Activated naive CD8-positive, alpha-beta T cell treated with anti-CD3 and anti-CD28 coated beads for 36 hours (primary cell): Measurements from ENCODE around the gene ARAP1. TPM values are rescaled to one million over a fixed set of nuclear protein-coding genes. Genes with fewer than 3 reads are reported as not detected.
"Not testable (repeated sequence)": the region's sequence is repeated elsewhere in the genome, so short reads cannot be mapped to it uniquely, and the experiment has no call there.

ENCODE experiments used
- DNase-seq: peaks from one replicate; pipeline ENCODE4 v3.0.0; 2021
- H3K27ac Mint-ChIP-seq: one replicate; pipeline ENCODE4 v1.8.0; 2022; ENCODE audit warnings: mild to moderate bottlenecking, moderate library complexity, mixed read lengths
- H3K27me3 Mint-ChIP-seq: one replicate; pipeline ENCODE4 v1.8.0; 2022; ENCODE audit warnings: mild to moderate bottlenecking, mixed read lengths
- H3K36me3 Mint-ChIP-seq: one replicate; pipeline ENCODE4 v1.8.0; 2021; ENCODE audit warnings: mild to moderate bottlenecking, mixed read lengths
- H3K4me1 Mint-ChIP-seq: one replicate; pipeline ENCODE4 v1.8.0; 2021; ENCODE audit warnings: mixed read lengths
- H3K4me3 Mint-ChIP-seq: one replicate; pipeline ENCODE4 v1.8.0; 2022; ENCODE audit warnings: mild to moderate bottlenecking, moderate library complexity, mixed read lengths
- H3K9me3 Mint-ChIP-seq: one replicate; pipeline ENCODE4 v1.8.0; 2022; ENCODE audit warnings: mixed read lengths
- total RNA-seq, 2 experiments: library from RNA; stranded (reverse); gene quantifications; one replicate each; pipeline ENCODE4 v1.2.3, GENCODE V29; 2021

ARAP1 gene
- total RNA-seq: 10 to 100 TPM; 49.3 to 52.3 TPM

DNA sequence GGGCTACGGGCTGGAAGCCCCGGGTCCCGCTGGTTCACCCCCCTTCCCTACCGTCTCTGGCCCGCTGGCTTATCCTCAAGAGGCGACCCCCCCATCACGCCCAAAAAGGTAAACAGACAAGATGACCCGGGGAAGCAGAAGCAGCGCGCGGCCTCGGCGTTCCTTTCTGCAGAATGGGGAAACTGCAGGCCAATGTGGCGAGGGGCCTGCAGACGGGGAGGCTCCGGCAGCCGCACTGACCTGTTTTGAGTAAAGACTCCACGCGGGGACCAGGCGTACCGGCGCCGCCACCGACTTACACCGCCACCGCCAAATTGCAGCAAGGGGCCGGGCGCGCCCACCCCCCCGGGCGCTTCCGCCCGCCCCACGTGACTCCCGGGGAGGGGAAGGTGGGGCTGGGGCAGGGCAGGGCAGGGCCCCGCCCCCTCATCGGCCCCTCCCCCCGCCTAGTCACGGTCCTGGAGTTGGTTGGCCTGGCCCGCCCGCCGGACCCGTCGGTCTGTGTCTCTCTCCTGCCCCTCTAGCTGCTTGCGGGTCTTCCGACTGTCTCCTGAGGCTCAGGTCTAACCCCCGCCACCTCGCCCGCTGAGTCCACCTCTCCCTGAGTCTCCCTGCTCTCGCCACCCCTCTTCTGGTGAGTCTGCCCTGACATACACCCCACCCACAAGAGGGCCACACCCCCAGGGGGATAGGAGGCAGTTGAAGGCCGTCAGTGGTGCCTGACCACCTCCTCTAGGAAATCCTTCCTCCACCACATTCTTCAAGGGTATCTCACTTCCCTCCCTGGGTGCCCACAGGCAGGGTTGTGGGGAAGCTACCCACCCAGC lies at the start of gene ARAP1:
TSS of gene ARAP1 (minus strand) at position 321 of the 827 bp plus-strand sequence. CDS start 25,280 bp downstream, outside the sequence.
- H3K4me3 Mint-ChIP-seq: peak within 1 kb of the TSS; percentile 92
- peak within 1 kb of the TSS; percentile 88 for H3K27ac Mint-ChIP-seq
- no peaks in the 10 kb centered on the region for H3K27me3 Mint-ChIP-seq
- peaks cover 4% of the 10 kb centered on the region for H3K36me3 Mint-ChIP-seq
- peaks cover 38% of the 10 kb centered on the region for H3K4me1 Mint-ChIP-seq
- DNase-seq: peak; percentile 71
- H3K9me3 Mint-ChIP-seq: no peaks in the 10 kb centered on the region

DNA sequence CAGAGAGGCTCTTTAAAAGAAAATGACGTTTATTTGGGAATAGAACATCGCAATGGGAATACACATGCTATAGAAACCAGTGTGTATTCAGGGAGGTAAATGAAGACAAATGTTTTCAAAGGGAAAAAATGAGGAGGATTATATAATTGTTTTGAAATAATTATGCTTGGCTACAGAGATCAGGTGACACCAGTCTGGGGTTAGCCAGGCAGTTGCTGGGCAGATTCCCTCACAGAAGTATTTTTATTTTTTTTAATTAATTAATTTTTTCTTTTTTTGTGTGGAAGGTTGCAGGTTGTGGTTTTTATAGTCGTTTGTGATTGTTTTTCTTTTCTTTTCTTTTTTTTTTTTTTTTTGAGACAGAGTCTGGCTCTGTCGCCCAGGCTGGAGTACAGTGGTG lies 47.2 kb upstream of the ARAP1 start:
- H3K9me3 Mint-ChIP-seq: no peaks in the 10 kb centered on the region
- peaks cover 5% of the 10 kb centered on the region for H3K4me1 Mint-ChIP-seq
- no peaks in the 10 kb centered on the region for H3K27me3 Mint-ChIP-seq
- no peak overlapping the region for H3K27ac Mint-ChIP-seq
- no peaks in the 10 kb centered on the region for H3K36me3 Mint-ChIP-seq
- no peak for DNase-seq
- no peak overlapping the region for H3K4me3 Mint-ChIP-seq

DNA sequence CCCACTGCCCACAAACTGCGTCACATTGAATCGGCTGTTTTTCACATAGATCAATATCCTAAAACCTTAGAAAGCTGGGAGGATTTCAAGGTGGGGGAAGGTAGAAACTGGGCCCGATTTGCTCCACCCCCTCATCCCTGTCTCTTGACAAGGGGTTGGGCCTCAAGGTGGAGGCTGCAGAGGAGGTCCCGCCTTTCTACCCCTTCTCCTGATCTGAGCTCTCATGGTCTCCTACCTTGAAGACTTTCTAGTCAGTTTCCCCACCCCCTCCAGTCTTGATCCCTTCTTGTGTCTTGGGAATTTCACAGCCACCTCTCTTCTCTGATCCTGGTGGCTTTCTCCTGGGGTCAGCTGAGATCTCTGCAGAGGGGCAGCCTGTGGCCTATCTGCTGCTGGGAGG lies 46.2 kb upstream of the ARAP1 start:
- no peak for DNase-seq
- Mint-ChIP-seq H3K4me1 (peaks cover 10% of the 10 kb centered on the region), H3K27me3 (no peaks in the 10 kb centered on the region), H3K9me3 (no peaks in the 10 kb centered on the region), H3K4me3 (no peak overlapping the region), H3K36me3 (no peaks in the 10 kb centered on the region), H3K27ac (no peak overlapping the region)

DNA sequence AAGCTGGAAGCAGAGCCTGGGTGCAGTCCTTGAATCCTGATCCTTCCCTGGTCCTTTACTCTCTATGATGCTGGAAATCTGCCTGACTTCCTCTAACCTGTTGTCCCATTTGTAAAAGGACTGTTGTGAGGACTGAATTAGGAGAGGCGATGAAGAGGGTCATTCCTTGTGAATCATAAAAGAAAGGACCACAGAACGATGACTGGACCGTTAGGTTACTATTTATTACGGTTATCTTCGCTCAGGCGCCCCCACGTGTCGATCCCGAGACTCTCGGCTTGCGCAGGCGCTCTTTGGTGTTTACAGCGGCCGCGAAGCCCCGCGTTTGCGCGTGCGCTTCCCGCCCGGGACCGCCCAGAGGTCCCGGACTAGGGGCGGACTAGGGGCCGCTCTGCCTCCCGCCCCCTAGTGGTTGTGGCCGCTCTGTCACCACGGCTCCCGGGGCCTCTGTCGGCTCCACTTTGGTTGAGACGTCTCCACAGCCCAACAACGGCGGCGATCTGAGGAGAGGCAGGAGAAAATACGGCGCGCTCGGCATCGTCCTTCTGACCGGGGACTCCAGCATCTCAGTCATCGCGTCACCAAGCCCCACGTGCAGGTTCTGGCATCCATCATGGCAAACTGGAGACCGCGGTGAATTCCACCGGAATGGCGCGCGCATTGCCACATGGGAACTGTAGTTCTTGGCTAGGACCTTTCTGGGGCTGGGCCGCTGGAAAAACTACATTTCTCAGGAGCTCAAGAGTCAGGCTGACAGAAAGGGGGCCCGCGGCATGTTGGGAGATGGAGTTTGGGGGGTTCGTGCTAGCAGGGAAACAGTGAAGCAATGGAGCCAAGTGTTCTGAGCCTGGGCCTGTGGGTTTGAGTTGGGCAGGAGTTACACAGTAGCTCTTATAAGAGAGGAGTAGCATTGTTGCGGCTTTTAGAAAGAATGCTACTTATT lies 41.5 kb upstream of the ARAP1 start, which contains the start of gene STARD10:
TSS of gene STARD10 (minus strand) at position 623 of the 943 bp plus-strand sequence. CDS start 12,866 bp downstream, outside the sequence.
- Mint-ChIP-seq H3K4me1 (peaks cover 22% of the 10 kb centered on the region), H3K4me3 (peak within 1 kb of the TSS; percentile 99), H3K9me3 (no peaks in the 10 kb centered on the region), H3K27me3 (no peaks in the 10 kb centered on the region), H3K36me3 (no peaks in the 10 kb centered on the region), H3K27ac (peak within 1 kb of the TSS; percentile 100)
- peak; percentile 95 for DNase-seq

- no peak for DNase-seq
- Mint-ChIP-seq H3K4me1 (peaks cover 25% of the 10 kb centered on the region), H3K36me3 (no peaks in the 10 kb centered on the region), H3K9me3 (no peaks in the 10 kb centered on the region), H3K4me3 (peak overlapping the region; percentile 99), H3K27ac (peak overlapping the region; percentile 100), H3K27me3 (no peaks in the 10 kb centered on the region)
Measured at GRCh38 chr11:72793076-72793424, 40.8 kb upstream of the ARAP1 start.

DNA sequence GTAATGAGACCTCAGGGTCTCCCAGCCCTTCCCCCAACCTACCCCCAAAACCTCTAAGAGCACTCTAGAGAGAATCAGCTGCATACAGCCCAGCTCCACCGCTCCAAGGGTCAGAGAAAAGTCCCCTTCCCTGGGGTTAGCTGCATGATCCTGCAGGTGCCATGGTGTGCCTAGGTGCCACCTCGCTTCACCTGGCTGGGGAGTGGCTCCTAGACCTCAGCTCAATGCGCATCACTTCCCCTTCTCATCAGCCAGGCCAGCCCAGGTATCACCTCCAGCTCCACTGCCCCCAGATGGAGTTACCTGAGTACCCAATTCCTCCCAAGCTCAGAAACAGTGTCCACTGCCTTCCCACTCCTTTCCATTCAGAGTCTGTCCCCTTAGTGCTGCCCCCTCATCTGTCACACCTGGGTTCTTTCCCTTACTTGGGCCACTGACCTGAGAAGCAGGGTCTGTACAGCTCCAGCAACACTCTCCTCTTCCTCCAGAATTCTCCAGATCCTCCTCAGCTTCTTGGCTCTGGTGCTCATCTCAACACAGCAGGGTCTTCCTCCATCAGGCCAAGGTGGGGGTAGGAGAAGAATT lies 40.3 kb upstream of the ARAP1 start:
- Mint-ChIP-seq H3K9me3 (no peaks in the 10 kb centered on the region), H3K27me3 (no peaks in the 10 kb centered on the region), H3K4me3 (peak overlapping the region; percentile 99), H3K27ac (peak overlapping the region; percentile 100), H3K4me1 (peaks cover 30% of the 10 kb centered on the region), H3K36me3 (no peaks in the 10 kb centered on the region)
- no peak for DNase-seq

- H3K36me3 Mint-ChIP-seq: not testable (repeated sequence)
Measured at GRCh38 chr11:72791228-72791627, 39.0 kb upstream of the ARAP1 start.

GRCh38 chr11:72789493-72790131 lies 37.4 kb upstream of the ARAP1 start:
- Mint-ChIP-seq H3K36me3 (no peaks in the 10 kb centered on the region), H3K27ac (no peak overlapping the region), H3K27me3 (no peaks in the 10 kb centered on the region), H3K4me1 (peaks cover 34% of the 10 kb centered on the region), H3K4me3 (no peak overlapping the region), H3K9me3 (no peaks in the 10 kb centered on the region)
- no peak for DNase-seq

More at GRCh38 chr11:72791228-72791627, 39.0 kb upstream of the ARAP1 start:
- H3K27ac Mint-ChIP-seq, DNase-seq, H3K9me3 Mint-ChIP-seq, H3K4me3 Mint-ChIP-seq, H3K27me3 Mint-ChIP-seq: not testable (repeated sequence)
- H3K4me1 Mint-ChIP-seq: peaks cover 37% of the 10 kb centered on the region

- Mint-ChIP-seq H3K27ac (no peak overlapping the region), H3K9me3 (no peaks in the 10 kb centered on the region), H3K4me3 (no peak overlapping the region), H3K4me1 (peaks cover 25% of the 10 kb centered on the region), H3K27me3 (no peaks in the 10 kb centered on the region), H3K36me3 (no peaks in the 10 kb centered on the region)
- DNase-seq: no peak
Measured at GRCh38 chr11:72788241-72788640, 36.0 kb upstream of the ARAP1 start.

GRCh38 chr11:72787216-72788104 lies 35.3 kb upstream of the ARAP1 start:
- H3K4me3 Mint-ChIP-seq: peak overlapping the region; percentile 10
- no peaks in the 10 kb centered on the region for H3K27me3 Mint-ChIP-seq
- no peaks in the 10 kb centered on the region for H3K36me3 Mint-ChIP-seq
- peak overlapping the region; percentile 74 for H3K27ac Mint-ChIP-seq
- peaks cover 18% of the 10 kb centered on the region for H3K4me1 Mint-ChIP-seq
- DNase-seq: peak; percentile 28
- no peaks in the 10 kb centered on the region for H3K9me3 Mint-ChIP-seq

DNA sequence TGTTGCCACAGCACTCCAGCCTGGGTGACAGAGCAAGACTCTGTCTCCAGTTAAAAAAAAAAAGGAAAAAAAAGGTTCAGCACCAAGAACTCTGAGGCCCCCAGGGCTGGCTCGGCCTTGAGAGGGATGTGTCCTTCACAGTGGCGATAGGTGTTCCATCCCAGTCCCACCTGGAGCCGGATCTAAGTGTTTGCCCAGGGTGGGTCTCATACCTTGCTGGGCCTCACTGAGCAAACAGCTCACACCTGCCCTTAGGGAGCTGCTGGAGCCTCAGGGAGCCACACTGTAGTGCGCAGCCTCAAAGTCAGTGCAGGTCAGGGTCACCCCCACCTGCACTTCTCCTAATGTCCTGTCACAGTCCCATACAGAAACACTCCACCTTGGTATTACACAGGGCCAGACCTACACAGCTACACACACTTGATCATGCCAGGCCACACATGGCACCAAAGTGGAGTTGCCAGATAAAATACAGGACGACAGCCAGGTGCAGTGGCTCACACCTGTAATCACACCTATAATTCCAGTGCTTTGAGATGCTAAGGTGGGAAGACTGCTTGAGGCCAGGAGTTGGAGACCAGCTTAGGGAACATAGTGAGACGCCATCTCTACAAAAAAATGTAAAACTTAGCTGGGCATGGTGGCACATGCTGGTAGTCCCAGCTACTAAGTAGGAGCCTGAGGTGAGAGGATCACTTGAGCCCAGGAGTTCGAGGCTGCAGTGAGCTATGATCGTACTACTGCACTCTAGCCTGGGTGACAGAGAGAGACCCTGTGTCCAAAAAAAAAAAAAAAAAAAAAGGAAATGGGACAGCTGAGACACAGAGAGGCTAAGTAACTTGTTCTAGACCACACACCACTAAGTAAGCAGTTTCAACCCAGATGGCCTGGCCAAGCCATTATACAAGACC lies 34.4 kb upstream of the ARAP1 start:
- no peak overlapping the region for H3K4me3 Mint-ChIP-seq
- H3K27me3 Mint-ChIP-seq: no peaks in the 10 kb centered on the region
- H3K9me3 Mint-ChIP-seq: no peaks in the 10 kb centered on the region
- no peak for DNase-seq
- no peaks in the 10 kb centered on the region for H3K36me3 Mint-ChIP-seq
- H3K27ac Mint-ChIP-seq: no peak overlapping the region
- peaks cover 21% of the 10 kb centered on the region for H3K4me1 Mint-ChIP-seq

DNA sequence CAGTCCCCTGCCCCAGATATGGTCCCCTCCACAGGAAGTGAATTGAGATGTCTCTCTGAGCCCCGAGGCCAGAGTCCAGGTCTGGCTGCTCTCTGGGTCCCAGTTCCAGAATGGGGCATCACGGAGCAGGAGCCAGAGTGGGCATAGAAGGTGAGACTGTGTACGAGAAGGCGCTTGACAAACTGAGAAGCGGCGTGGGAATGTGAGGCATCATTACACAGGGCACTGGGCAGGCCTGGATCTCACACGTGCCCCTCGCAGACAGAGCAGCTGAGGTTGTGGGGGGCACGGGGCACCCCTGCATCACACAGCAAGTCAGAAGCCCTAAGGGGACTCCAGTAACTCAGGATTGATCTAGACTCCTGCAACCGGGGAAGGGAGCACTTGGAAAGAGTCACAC lies 32.5 kb upstream of the ARAP1 start:
- H3K36me3 Mint-ChIP-seq: no peaks in the 10 kb centered on the region
- H3K27me3 Mint-ChIP-seq: no peaks in the 10 kb centered on the region
- H3K4me3 Mint-ChIP-seq: no peak overlapping the region
- no peak for DNase-seq
- no peaks in the 10 kb centered on the region for H3K9me3 Mint-ChIP-seq
- H3K4me1 Mint-ChIP-seq: peaks cover 25% of the 10 kb centered on the region
- H3K27ac Mint-ChIP-seq: no peak overlapping the region
